HG03108 (cell line): ENCODE data around the gene NSUN7.
"Not testable (repeated sequence)": the region's sequence is repeated elsewhere in the genome, so short reads cannot be mapped to it uniquely, and the experiment has no call there.

ENCODE experiments used
- ATAC-seq: cut with Tn5 transposase; IDR thresholded peaks from one replicate; pipeline ENCODE4 v1.9.1; 2021; ENCODE audit warnings: moderate library complexity; ENCODE audit not compliant: unreplicated experiment

Gene NSUN7, protein sequence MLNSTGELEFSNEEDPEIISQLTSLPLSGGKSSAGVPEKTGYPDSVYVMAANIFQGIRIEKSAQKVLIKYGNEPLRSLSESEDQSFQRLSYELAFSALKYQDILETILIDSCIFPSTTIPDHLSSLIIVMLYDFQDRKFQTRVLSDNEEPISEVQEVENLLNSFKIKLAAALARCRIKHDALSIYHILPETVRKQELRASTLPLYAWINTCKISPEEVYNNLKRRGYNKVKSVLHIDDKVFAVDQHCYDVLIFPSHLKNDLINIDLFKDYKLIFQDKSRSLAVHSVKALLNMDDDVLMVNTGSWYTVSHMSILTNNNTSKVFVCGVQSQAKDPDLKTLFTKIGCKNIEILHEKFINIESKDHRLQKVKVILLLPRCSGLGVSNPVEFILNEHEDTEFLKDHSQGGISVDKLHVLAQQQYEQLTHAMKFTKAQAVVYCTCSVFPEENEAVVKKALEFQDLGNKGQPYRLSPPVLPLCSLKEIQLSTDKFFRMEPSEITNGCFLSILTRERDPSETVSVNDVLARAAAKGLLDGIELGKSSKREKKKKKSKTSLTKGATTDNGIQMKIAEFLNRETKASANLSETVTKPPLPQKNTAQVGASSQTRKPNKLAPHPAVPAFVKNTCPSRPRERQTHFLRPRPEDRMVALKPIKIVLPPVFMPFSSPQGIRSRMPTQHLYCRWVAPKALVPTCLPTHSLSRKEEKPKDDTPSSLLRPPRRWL

DNA sequence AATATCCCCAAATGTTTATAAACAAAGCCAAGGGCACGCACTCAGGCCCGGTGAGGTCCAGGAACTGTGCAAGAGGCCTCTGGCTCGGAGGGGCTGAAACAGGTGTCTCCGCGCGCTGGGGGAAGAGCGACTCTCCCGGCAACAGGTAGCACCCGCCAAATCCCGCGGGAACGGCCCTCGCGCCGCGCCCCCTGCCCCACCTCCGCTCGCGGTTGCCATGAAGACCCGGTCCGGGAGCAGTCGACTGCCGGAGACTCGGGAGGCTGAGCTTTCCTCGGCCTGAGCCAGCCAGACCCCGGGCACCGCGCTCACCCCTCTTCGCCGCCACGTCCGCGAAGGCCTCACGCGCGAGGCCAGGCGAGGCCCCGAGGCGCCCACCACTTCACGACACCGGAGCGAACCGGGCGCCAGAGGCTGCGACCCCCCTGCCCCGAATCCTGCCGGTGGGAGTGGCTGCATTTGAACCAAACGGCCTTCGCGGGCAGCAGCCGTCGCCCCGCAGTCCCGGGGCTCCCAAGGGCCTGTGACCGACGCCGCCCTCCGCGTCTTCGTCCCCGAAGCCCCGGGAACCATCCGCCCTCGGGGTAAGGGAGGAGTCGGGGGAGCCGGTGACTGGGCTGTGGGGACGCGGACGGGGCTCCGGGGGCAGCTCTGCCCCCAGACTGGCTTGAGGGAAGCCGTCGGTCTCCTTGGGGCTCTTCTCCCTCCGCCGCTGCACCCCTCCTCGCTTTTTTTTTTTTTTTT is at the start of gene NSUN7:
NSUN7 (plus strand) TSS at position 239 of the 744 bp plus-strand sequence. CDS start 739 bp downstream, outside the sequence.
- peak; percentile 44 for ATAC-seq

DNA sequence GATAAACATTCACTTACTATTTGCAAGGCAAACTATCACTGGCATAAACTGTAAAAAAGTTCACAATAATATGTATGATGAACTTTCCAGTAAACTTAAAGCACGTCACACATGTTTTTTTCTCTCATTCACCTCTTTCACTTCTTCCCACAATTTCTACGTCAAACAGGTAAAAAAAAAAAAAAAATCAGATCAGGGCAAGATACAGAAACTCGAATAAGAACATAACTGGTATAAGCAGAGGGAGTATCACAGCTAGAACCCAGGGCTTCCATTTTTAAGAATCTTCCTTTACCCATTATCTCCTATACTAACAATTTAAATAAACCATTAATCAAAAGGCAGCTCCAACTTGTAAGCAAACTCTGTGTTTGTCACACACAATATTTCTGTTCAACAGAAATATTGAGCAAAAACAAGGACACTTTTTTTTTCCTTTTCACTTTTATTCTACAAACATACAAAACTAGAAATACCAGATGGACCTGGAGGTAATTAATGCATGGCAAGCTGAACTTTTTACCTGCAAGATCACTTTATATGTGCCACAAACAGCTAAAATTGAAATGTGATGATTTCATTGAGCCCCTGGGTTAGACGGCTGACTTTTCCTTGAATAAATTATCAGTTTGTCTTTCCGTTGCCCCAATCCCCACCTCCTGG is 47.5 kb upstream of the NSUN7 start:
- no peak for ATAC-seq

DNA sequence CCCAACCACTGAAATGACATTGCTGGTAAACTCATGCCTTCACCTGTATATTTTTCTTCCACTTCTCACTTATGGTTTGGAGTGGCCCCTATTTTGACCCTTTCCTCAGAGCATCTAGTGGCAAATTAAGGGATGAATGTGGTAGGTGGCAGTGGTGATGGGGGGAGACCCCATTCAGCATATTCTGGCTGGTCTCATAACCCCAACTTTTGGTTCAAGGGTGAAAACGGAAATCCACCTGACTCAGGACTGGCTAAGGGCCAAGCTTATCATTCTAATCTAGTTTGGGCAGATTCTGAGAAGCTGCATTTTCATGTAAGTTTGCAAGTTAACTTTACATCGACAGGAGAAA is 47.0 kb upstream of the NSUN7 start:
- ATAC-seq: no peak

DNA sequence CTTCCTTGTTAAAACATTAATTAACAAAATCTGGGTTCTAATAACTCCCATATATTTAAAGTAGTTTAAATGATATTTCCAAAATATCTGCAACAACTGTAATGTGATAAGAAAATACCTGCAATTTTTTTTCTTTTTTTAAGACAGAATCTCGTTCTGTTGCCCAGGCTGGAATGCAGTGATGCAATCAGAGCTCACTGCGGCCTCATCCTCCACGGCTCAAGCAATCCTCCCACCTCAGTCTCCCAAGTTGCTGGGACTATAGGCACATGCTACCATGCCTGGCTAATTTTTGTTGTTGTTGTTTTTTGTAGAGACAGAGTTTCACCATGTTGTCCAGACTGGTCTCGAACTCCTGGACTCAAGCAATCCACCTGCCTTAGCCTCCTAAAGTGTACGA is 45.7 kb upstream of the NSUN7 start:
- no peak for ATAC-seq

DNA sequence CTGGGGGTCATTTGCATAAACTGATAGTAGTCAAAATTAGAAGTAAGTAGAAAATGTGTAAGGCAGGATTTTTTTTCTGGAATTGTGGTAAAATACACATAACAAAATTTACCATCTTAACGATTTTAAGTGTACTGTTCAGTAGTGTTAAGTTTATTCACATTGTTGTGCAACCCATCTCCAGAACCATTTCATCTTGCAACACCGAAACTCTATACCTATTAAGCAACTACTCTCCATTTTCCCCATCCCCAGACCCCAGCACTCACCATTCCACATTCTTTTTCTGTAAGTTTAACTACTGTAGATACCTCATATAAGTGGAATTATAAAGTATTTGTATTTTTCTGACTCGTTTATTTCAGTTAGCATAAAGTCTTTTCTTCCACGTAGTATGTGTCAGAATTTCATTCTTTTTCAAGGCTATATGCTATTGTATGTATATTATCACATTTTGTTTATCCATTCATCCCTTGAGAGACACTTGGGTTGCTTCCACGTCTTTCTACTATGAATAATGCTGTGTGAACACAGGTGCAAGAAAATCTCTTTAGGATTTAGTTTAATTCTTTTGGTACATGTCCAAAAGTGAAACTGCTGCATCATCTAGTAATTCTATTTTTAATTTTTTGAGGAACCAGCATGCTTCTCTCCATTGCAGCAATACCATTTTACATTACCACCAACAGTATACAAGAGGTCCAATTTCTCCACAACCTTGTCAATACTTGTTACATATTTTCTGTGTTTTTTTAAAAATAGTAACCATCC is 39.1 kb upstream of the NSUN7 start:
- ATAC-seq: no peak

DNA sequence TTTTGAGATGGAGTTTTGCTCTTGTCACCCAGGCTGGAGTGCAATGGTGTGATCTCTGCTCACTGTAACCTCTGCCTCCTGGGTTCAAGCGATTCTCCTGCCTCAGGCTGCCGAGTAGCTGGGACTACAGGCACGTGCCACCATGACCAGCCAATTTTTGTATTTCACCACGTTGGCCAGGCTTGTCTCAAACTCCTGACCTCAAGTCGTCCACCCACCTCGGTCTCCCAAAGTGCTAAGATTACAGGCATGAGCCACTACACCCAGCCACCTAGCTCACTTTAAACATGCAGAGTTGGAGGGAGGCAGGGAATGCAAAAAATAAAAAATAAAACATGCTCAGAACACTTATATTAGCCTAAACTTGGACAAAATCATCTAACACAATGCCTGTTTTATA is 36.8 kb upstream of the NSUN7 start:
- ATAC-seq: not testable (repeated sequence)

DNA sequence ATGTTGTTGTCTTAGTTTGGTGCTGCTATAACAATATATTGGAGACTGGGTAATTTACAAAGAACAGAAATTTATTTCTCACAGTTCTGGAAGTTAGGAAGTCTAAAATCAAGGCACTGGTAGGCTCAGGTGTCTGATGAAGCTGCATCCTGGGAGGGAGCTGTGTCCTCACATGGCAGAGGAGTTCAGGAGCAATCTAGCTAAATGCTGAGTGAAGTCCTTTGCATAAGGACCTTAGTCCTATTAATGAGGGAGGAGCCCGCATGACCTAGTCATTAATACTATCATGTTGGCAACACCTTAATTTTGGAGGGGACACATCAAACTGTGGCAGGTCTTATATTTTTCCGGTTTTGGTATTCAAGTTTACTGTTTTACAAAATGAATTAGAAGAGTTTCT is 36.0 kb upstream of the NSUN7 start:
- no peak for ATAC-seq

DNA sequence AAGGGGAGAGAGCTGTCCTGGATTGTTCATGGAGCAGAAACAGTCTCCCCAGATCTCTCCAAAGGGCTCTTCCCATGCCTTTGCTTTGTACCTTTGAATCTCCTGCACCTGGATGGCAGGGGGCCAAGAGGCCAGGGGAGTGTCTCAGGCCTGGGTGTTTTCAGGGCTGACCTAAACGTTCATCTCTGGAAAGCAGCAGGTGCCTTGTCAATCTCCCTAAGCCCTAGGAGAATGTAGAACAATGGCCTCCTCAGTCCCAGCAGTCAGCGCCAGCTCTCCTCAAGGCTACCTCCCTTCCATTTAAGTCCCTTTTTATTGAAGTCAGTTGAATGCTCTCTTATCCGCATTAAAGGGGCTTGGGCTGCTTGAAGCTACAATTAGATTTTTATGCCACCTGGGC is 31.2 kb upstream of the NSUN7 start:
- ATAC-seq: no peak

DNA sequence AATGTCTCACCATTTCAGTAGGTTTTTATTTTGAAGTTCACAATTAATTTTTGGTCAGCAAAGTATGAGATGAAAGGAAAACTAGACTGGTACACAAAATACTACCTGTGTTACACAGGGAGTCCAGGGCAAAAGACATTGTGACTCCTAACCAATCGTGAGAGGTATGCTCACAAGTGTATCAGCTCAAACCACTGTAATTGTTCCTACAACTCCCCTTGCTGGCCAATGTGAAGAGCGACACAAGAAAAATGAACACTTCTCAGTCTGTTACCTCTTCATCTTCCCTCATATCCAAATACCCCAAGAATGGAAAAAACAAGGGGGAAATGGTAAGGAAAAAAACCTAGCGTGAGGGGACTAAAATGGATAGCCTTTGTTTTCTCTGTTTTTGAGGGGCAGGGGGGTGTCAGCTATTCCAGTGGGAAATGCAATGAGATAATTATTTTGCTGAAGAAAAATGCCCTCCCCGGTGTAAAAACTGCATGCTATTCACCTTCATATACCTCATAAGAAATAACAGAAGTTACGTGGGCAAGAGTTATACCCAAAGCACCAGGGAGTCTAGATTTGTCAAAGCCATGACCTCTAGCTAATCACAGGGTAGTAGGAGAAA is 30.6 kb upstream of the NSUN7 start:
- ATAC-seq: peak; percentile 70

DNA sequence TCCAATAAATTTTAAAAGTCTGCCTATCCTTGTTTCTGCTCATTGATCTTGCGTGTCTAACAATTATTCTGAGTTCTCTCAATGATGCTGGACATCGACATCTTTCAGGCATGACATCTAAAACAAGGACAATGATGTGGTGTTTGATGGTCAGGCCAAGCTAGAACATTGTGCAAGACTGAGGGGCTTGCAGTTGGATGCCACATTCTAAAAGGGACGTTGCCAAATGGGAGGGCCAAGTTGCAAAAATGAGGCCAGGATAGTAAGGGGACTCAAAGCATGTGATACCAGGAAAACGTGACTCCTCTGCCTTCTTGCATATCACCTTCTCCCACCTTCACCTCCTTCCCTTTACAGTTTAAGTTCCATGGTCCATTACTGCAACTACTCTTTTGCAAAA is 29.4 kb upstream of the NSUN7 start:
- ATAC-seq: no peak

DNA sequence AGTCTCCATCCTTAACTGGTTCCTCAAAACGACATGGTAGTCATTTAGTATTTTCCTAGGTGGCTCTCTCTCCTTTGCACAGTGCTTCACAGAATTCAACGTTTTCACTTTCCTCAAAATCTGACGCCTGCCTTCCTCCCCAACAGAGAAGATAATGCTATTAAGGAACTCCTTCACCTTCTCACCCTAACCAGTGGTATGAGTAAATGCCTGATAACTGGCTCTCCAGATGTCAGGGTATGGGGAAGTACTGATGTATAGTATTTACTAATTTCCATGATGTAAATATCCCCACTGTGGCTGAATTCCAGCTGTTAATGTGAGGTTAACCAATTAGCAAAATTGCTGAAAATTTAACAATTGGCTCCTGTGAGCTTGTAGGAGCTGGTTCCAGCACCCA is 28.8 kb upstream of the NSUN7 start:
- no peak for ATAC-seq

DNA sequence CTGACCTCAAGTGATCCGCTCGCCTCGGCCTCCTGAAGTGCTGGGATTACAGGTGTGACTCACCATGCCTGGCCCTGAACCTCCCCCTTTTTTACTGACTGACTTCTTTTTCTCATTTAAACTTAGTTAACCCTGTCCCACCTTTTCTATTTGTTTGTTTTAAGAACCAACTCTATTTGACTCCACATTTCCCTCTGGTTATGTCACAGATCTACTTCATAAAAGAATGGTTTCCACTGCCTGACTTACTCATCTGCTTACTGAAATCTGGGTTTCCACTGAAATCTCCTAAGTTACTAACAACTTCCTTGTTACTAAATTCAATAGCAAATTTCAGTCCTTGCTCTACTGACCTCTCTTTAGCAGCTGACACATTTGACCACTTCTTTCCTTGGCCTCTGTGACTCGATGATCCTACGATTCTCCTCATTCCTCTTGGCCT is 28.0 kb upstream of the NSUN7 start:
- no peak for ATAC-seq

DNA sequence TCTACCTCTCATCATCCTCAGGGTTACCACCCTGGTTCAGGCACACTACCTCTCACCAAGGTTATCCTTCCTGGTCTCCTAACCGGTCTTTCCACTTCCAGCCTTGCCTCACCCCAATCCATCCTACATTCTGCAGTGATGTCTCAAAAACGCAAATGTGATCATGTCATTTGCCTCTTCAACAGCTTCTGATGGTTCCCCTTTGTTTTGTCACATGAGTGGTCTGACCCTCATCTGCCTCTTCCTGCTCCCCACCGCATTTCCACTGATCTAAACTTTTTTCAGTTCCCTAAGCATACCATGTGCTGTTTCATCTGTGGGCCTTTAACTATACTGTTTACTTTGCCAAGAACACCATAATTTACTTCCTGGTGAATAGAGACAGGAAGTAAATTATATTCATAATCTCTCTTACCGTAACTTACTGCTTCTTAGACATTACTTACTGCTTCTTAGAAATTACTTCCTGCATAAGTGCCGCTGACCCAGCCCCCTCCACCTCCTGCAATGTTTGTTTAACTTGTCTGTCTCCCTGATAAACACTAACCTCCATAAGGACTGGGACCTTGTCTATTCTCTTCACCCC is 27.1 kb upstream of the NSUN7 start:
- no peak for ATAC-seq

DNA sequence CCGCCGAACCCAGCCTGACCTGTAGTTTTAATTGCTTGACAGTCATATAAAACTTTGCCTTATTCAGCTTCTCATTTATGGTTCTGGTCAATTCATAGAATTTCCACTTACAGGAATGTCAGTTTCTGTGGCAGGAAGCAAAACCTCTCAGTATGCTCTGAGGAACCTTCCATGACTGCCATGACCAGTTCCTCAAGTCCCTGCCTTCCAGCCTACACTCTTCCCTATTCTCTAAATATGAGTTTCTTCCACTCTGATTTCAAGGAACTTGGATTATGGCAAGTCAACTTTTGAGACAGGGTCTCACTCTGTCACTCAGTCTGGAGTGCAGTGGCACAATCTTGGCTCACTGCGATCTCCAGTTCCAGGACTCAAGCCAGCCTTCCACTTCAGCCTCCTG is 26.0 kb upstream of the NSUN7 start:
- ATAC-seq: no peak

DNA sequence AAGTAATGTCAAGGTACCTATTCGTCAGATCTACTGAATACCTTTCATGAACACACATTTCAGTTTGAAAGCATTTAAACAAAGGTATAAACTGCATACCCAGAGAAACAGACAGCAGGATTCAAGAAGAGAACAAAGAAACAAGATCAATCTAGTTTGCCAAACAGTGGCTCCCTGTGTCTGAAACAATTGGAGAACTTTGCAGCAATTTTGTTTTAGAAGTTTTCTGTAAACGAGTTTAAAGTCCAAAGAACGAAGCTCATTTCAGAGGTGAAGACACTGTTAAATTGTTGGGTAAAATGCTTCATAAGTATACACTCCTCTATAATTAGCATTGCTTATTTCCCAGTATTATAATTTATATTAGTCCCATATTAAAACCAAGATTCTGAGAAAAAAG is 21.4 kb upstream of the NSUN7 start:
- no peak for ATAC-seq

DNA sequence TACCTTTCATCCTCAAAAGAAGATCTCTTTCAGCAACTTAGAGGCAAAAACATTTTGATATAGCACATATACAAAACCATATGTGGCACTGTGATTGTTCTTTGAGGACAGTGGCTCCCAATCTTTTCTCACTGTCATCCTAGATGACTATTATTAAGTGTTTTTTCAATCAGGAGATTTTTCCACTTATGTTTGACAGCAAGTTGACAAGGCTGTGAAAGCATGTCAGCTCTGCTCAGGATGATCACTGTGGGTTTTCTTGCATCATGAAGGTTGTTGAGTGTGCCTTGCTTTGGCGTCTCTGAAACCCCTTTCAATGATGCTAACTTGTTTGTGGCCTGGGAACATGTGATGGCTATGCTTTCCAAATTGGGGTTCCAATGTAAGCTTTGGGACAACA is 20.2 kb upstream of the NSUN7 start:
- no peak for ATAC-seq

DNA sequence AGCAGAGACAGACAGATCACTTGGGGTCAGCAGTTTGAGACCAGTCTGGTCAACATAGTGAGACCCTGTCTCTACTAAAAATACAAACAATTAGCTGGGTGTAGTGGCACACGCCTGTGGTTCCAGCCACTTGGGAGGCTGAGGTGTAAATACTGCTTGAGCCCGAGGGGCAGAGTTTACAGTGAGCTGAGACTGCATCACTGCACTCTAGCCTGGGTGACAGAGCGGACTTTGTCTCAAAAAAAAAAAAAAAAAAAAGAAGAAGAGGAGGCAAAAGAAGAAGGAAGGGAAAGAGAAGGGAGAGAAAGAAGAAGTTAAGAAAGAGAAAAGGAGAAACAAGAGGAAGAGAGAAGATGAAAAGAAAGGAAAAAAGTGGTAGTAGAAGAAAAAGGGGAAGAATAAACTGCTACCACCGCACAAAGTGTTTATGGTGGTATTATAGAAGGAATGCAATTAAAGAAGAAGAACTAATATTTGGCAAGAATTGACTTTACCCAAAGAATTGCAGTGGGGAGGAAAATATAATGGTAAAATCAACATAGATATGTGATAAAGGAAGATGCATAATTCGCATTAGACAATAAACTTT is 19.6 kb upstream of the NSUN7 start:
- ATAC-seq: no peak

DNA sequence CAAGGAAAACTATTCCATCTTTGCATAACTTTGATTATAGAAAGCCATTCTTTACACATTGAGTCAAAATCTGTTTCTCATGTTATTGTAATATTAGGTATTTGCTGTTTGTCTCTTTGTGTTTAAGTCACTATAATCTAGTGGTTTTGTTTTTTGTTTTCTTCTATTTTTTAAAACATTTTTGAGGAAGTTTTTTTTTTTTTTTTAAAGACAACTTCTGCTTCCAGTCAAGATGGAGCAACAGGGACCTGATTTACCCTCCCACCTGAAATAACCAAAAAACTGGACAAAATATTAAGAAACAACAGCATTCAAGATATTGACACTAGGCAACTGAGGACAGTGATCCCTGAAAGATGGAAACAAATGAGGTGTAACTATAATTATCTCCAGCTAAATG is 18.4 kb upstream of the NSUN7 start:
- no peak for ATAC-seq

DNA sequence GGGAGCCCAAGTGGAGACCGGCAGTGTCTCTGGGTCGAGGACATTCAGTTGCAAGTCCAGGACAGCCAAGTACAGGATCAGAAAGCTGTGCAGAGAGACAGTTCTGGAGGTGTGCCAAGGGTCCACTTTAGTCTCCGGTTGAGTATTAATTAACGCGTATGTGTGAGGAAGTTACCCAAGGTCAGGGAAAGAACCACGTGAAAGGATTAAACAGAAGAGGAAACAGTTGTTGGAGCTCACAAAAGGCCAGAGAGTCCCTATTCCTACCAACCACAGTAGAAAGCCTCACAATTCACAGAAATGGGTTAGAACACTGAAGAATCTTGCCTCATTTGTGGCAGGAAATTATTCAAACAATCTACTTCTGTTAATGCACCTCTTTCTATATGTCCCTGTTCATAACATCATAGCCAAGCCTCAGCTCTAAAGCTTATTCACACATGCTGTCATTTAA is 17.9 kb upstream of the NSUN7 start:
- peak; percentile 51 for ATAC-seq
